SKM-1 treated with dmso at 0.1 percent for 144 hours (cell line): Measurements from ENCODE around the gene PTCH2.

ENCODE experiments used
- DNase-seq: peaks from one replicate; lab custom pipeline; 2025; ENCODE audit not compliant: unreplicated experiment; lab: John Stamatoyannopoulos, UW

The PTCH2 gene

DNA sequence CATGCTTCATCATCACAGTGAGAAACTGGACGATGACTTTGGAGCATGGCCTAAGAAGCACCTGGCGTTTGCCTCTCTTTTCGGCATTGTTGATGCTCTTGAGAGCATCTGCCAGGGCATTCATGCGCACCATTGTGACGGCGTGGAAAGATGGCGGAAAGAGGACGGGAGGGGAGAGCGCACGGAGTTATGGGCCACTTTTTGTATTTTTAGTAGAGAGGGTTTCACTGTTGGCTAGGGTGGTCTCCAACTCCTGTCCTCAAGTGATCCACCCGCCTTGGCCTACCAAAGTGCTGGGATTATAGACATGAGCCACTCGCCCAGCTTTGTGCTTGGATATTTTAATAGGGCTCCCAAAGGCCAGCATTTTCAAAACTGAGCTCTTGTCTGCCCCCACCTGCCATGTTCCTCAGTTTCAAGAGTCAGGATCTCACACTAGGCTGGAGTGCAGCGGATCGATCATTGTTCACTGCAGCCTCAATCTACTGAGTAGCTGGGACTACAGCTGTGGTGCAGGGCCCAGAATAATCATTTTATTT is 62.4 kb downstream of the PTCH2 start:
- DNase-seq = no peak

- DNase-seq = no peak
Measured at GRCh38 chr1:44778705-44779576, 64.1 kb downstream of the PTCH2 start.

- DNase-seq = no peak
Measured at GRCh38 chr1:44777969-44778635, 65.0 kb downstream of the PTCH2 start.

DNA sequence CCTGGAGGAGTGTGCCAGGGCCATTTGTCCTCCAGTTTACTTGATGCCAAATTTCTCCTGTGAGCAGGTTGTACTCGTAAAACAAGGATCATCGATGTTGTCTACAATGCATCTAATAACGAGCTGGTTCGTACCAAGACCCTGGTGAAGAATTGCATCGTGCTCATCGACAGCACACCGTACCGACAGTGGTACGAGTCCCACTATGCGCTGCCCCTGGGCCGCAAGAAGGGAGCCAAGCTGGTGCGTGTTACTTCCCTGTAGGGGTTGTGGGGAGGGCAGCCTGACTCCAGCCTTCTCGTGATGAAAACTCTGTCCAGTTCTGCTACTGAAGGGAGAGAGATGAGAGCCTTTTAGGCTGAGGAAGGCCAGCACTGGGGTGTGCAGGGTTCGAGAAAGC is 65.5 kb downstream of the PTCH2 start:
- no peak for DNase-seq

GRCh38 chr1:44776730-44777068 is 66.4 kb downstream of the PTCH2 start:
- no peak for DNase-seq

GRCh38 chr1:44775930-44776729 is 66.9 kb downstream of the PTCH2 start:
- DNase-seq = no peak

DNA sequence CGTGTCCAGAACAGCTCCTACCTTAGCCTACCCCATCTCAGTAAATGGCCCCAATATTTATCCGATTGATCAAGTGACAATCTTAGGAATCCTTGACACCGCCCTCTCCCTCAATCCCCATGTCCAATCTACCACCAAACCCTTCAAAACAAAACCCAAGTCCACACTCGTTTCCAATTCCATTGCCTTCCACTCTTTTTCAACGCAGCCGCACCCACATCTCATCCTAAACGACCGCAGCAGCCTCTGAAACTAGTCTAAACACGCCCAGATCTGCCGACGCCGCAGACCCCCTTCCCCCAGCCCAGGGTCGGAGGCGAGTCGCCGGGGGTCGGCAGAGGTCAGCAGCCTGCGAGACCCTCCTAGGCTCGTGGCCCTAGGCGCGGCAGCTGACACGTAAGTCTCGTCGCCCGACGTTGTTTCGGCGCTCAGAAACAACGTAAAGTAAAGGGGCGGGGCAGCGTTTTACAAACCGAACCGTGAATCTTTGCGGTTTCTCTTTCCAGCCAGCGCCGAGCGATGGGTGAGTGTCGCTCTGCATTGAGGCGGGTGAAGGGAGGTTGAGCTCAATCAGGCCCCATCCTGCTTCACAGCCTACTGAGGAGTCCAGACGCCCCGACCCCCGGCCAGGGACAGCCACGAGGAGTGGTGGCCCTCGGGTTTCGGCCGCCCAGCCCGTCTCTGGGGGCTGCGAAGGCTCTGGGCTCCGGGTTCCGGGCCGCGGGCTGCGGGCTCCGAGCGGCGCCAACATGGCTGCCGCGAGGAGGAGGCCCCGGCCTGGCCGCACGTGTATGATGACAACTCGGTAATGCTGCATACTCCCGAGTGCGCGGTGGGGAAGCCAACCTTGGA is 67.7 kb downstream of the PTCH2 start, which contains the start of gene RPS8:
Gene RPS8 (plus strand): TSS at position 463 of the 852 bp plus-strand sequence. CDS start 57 bp downstream, at position 520.
- peak; percentile 88 for DNase-seq
